ENCODE results near the gene IFITM5. TPM values are rescaled to one million over a fixed set of nuclear protein-coding genes. Genes with fewer than 3 reads are reported as not detected.
"Not testable (repeated sequence)": the region's sequence is repeated elsewhere in the genome, so short reads cannot be mapped to it uniquely, and the experiment has no call there.

The IFITM5 gene
- total and polyA plus RNA-seq, 5 experiments from 2014 or later, result not detected

- H3K9me3 Mint-ChIP-seq, result no peaks in the 10 kb centered on the region
- ATAC-seq (no peak), DNase-seq (no peak)
- H3K36me3 Mint-ChIP-seq, result peaks cover 19 to 26% (median 19%) of the 10 kb centered on the region in 3 donors
- H3K27me3 Mint-ChIP-seq, result no peaks in the 10 kb centered on the region
- POLR2A ChIA-PET, result interaction anchor here (0.5 to 5.1 kb wide), 21 partner anchors 10 to 134 kb away, joined by 3 to 70 read pairs (median 4); partner anchors contain the start of genes BET1L, IFITM2, NLRP6 and PGGHG
- peak overlapping the region; percentile 88 to 100 (median 97) for H3K4me3 Mint-ChIP-seq
- H3K27ac Mint-ChIP-seq, result peak overlapping the region; percentile 94 to 99 (median 99)
- H3K4me1 Mint-ChIP-seq, result peaks cover 30 to 53% (median 40%) of the 10 kb centered on the region in 4 donors
Observed at GRCh38 chr11:315516-315994, 16.2 kb upstream of the IFITM5 start.

- H3K36me3 Mint-ChIP-seq, result peaks cover 19 to 26% (median 19%) of the 10 kb centered on the region in 3 donors
- H3K4me3 Mint-ChIP-seq, result peak overlapping the region; percentile 88 to 100 (median 97)
- peak overlapping the region; percentile 94 to 99 (median 99) for H3K27ac Mint-ChIP-seq
- peak; percentile 4 to 10 for ATAC-seq
- peaks cover 26 to 48% (median 36%) of the 10 kb centered on the region in 4 donors for H3K4me1 Mint-ChIP-seq
- POLR2A ChIA-PET, result interaction anchor here (0.5 to 5.1 kb wide), 21 partner anchors 9 to 134 kb away, joined by 3 to 70 read pairs (median 4); partner anchors contain the start of genes BET1L, IFITM2, NLRP6 and PGGHG
- no peaks in the 10 kb centered on the region for H3K9me3 Mint-ChIP-seq
- H3K27me3 Mint-ChIP-seq, result no peaks in the 10 kb centered on the region
- DNase-seq, result peak in 4 of 10 donors; percentile 34 to 76 (median 50)
Observed at GRCh38 chr11:315051-315481, 15.7 kb upstream of the IFITM5 start.

GRCh38 chr11:314554-314875, 15.2 kb upstream of the IFITM5 start:
- DNase-seq, H3K9me3 Mint-ChIP-seq, H3K27me3 Mint-ChIP-seq: not testable (repeated sequence)
- Mint-ChIP-seq H3K4me1 (peaks cover 26 to 47% (median 36%) of the 10 kb centered on the region in 4 donors), H3K27ac (peak overlapping the region; percentile 94 to 99 (median 99)), H3K36me3 (peaks cover 19 to 27% (median 22%) of the 10 kb centered on the region in 3 donors), H3K4me3 (peak overlapping the region; percentile 88 to 100 (median 97))
- peak; percentile 1 to 2 for ATAC-seq
- POLR2A ChIA-PET, result interaction anchor here (1.2 to 5.1 kb wide), 10 partner anchors 9 to 100 kb away, joined by 3 to 70 read pairs (median 46); partner anchors contain the start of genes IFITM2, NLRP6, PGGHG and SIGIRR

GRCh38 chr11:313787-314553, 14.6 kb upstream of the IFITM5 start, which contains the start of gene IFITM1:
Gene IFITM1, plus strand, starts transcription at chr11:314040. Its CDS starts 131 bp downstream, at chr11:314171.
- Mint-ChIP-seq H3K4me1 (peaks cover 30 to 50% (median 40%) of the 10 kb centered on the region in 4 donors), H3K4me3 (peak within 1 kb of the TSS; percentile 88 to 100 (median 97)), H3K36me3 (peaks cover 19 to 27% (median 27%) of the 10 kb centered on the region in 3 donors), H3K27ac (peak within 1 kb of the TSS; percentile 94 to 99 (median 99)), H3K27me3 (no peaks in the 10 kb centered on the region), H3K9me3 (no peaks in the 10 kb centered on the region)
- POLR2A ChIA-PET, result interaction anchor here (1.2 to 5.1 kb wide), 10 partner anchors 8 to 93 kb away, joined by 3 to 70 read pairs (median 46); partner anchors contain the start of genes IFITM2, NLRP6 and PGGHG
- ATAC-seq (peak; percentile 56 to 78), DNase-seq (peak in 9 of 10 donors; percentile 55 to 90 (median 82))

- peak overlapping the region; percentile 88 to 100 (median 97) for H3K4me3 Mint-ChIP-seq
- H3K27ac Mint-ChIP-seq, result peak overlapping the region; percentile 94 to 99 (median 99)
- peaks cover 33 to 55% (median 44%) of the 10 kb centered on the region in 4 donors for H3K4me1 Mint-ChIP-seq
- no peaks in the 10 kb centered on the region for H3K9me3 Mint-ChIP-seq
- H3K27me3 Mint-ChIP-seq, result no peaks in the 10 kb centered on the region
- POLR2A ChIA-PET, result interaction anchor here (0.9 to 5.1 kb wide), 11 partner anchors 11 to 143 kb away, joined by 3 to 36 read pairs (median 11); partner anchors contain the start of genes BET1L, PGGHG and RIC8A
- H3K36me3 Mint-ChIP-seq, result peaks cover 19 to 31% (median 27%) of the 10 kb centered on the region in 3 donors
- peak in 1 of 10 donors; percentile 1 for DNase-seq
- no peak for ATAC-seq
Observed at GRCh38 chr11:313304-313786, 14.0 kb upstream of the IFITM5 start.

- H3K36me3 Mint-ChIP-seq, result peaks cover 19 to 29% (median 23%) of the 10 kb centered on the region in 3 donors
- POLR2A ChIA-PET, result interaction anchor here (0.6 to 2.4 kb wide), 17 partner anchors 12 to 383 kb away, joined by 3 to 20 read pairs (median 7); partner anchors contain the start of genes BET1L, DEAF1, PGGHG and RIC8A
- no peaks in the 10 kb centered on the region for H3K27me3 Mint-ChIP-seq
- no peaks in the 10 kb centered on the region for H3K9me3 Mint-ChIP-seq
- ATAC-seq (no peak), DNase-seq (peak in 1 of 10 donors; percentile 9)
- peak overlapping the region; percentile 88 to 100 (median 97) for H3K4me3 Mint-ChIP-seq
- peaks cover 33 to 58% (median 47%) of the 10 kb centered on the region in 4 donors for H3K4me1 Mint-ChIP-seq
- peak overlapping the region; percentile 94 to 99 (median 99) for H3K27ac Mint-ChIP-seq
Observed at GRCh38 chr11:312092-312816, 12.9 kb upstream of the IFITM5 start.

- peaks cover 27 to 57% (median 41%) of the 10 kb centered on the region in 4 donors for H3K4me1 Mint-ChIP-seq
- POLR2A ChIA-PET, result interaction anchor here (0.7 to 2.4 kb wide), 8 partner anchors 13 to 137 kb away, joined by 3 to 20 read pairs (median 12); partner anchors contain the start of gene PGGHG
- not testable (repeated sequence) for H3K27me3 Mint-ChIP-seq, DNase-seq, H3K9me3 Mint-ChIP-seq
- peaks cover 9 to 19% (median 15%) of the 10 kb centered on the region in 3 donors for H3K36me3 Mint-ChIP-seq
- peak in 1 of 2 donors; percentile 14 for ATAC-seq
- peak overlapping the region; percentile 94 to 99 (median 99) for H3K27ac Mint-ChIP-seq
- peak overlapping the region; percentile 88 to 100 (median 97) for H3K4me3 Mint-ChIP-seq
Observed at GRCh38 chr11:311013-311748, 11.9 kb upstream of the IFITM5 start.

GRCh38 chr11:309979-310572, 10.8 kb upstream of the IFITM5 start:
- DNase-seq, result peak in 1 of 10 donors; percentile 37
- Mint-ChIP-seq H3K4me3 (peak overlapping the region; percentile 90 to 100 (median 94)), H3K36me3 (peaks cover 6 to 16% (median 15%) of the 10 kb centered on the region in 3 donors), H3K4me1 (peaks cover 33 to 67% (median 52%) of the 10 kb centered on the region in 4 donors), H3K27ac (peak overlapping the region; percentile 95 to 100 (median 98))
- not testable (repeated sequence) for ATAC-seq, H3K9me3 Mint-ChIP-seq, H3K27me3 Mint-ChIP-seq
- POLR2A ChIA-PET, result interaction anchor here (1.1 to 2.1 kb wide), 10 partner anchors 9 to 141 kb away, joined by 3 to 17 read pairs (median 7); partner anchors contain the start of gene PTDSS2

- POLR2A ChIA-PET, result interaction anchor here (0.7 to 2.1 kb wide), 17 partner anchors 9 to 142 kb away, joined by 3 to 17 read pairs (median 5); partner anchors contain the start of genes BET1L, PTDSS2 and RIC8A
- peaks cover 33 to 67% (median 53%) of the 10 kb centered on the region in 4 donors for H3K4me1 Mint-ChIP-seq
- peak overlapping the region; percentile 95 to 100 (median 98) for H3K27ac Mint-ChIP-seq
- H3K4me3 Mint-ChIP-seq, result peak overlapping the region; percentile 90 to 100 (median 94)
- not testable (repeated sequence) for H3K36me3 Mint-ChIP-seq, H3K27me3 Mint-ChIP-seq, H3K9me3 Mint-ChIP-seq
- peak in 4 of 10 donors; percentile 45 to 70 (median 51) for DNase-seq
- peak in 1 of 2 donors; percentile 14 for ATAC-seq
Observed at GRCh38 chr11:308740-309665, 9.7 kb upstream of the IFITM5 start.

Measured in naive thymus-derived CD8-positive, alpha-beta T cell (primary cell).